Muscle layer of colon (tissue), 2 donors: ENCODE data around the gene PCDHB2.
A peak's percentile ranks its signal among the peaks of the same experiment; 100 is the strongest.
"Not testable (repeated sequence)": the region's sequence is repeated elsewhere in the genome, so short reads cannot be mapped to it uniquely, and the experiment has no call there.

Experiments used
- H3K27ac ChIP-seq: one replicate; pipeline ENCODE4 v1.7.0; 2013; ENCODE audit warnings: low read depth, mild to moderate bottlenecking, low read length, moderate library complexity
- H3K27me3 ChIP-seq, 2 donors: one replicate each; pipeline ENCODE4 v1.7.0; 2013; ENCODE audit warnings: low read length in 2 of 2, mild to moderate bottlenecking in 2 of 2; ENCODE audit not compliant: insufficient read depth in 2 of 2, control insufficient read depth in 1 of 2
- H3K36me3 ChIP-seq: one replicate; pipeline ENCODE4 v1.7.0; 2013; ENCODE audit warnings: mild to moderate bottlenecking, low read length; ENCODE audit not compliant: insufficient read depth
- H3K4me1 ChIP-seq: one replicate; pipeline ENCODE4 v1.7.0; 2013; ENCODE audit warnings: mild to moderate bottlenecking, low read length; ENCODE audit not compliant: insufficient read depth
- H3K4me3 ChIP-seq, 2 donors: one replicate each; pipeline ENCODE4 v1.7.0; 2013; ENCODE audit warnings: low read length in 2 of 2, low read depth in 1 of 2, mild to moderate bottlenecking in 1 of 2, moderate library complexity in 1 of 2
- H3K9ac ChIP-seq: one replicate; pipeline ENCODE4 v1.7.0; 2013; ENCODE audit warnings: low read length
- H3K9me3 ChIP-seq: one replicate; pipeline ENCODE4 v1.7.0; 2013; ENCODE audit warnings: mild to moderate bottlenecking, low read length
- donor health status: abdominal sarcoma.
- donor health status: Adenocarcinoma of cecum.

Gene PCDHB2

DNA sequence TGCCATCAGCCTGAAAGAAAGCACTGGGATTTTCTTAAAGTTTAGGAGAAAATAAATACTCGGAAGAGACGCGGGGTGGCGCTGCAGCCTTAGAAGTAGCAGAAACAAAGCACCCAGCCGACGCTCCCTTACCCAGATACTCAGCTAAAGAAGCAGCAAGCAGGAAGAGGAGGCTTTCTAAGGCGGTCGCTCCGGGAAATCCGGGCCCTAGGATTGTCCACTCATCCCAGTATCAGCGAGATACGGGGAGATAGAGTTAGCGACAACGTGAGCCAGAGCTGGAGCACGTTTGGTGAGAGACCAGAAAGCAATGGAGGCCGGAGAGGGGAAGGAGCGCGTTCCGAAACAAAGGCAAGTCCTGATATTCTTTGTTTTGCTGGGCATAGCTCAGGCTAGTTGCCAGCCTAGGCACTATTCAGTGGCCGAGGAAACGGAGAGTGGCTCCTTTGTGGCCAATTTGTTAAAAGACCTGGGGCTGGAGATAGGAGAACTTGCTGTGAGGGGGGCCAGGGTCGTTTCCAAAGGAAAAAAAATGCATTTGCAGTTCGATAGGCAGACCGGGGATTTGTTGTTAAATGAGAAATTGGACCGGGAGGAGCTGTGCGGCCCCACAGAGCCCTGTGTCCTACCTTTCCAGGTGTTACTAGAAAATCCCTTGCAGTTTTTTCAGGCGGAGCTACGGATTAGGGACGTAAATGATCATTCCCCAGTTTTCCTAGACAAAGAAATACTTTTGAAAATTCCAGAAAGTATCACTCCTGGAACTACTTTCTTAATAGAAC, at the start of gene PCDHB2:
TSS of gene PCDHB2 (plus strand) at position 135 of the 782 bp plus-strand sequence. CDS start at position 311, 176 bp downstream.
- Histone ChIP-seq H3K9ac (no peak within 1 kb of the TSS), H3K27ac (no peak within 1 kb of the TSS), H3K4me3 (peak within 1 kb of the TSS in 1 of 2 donors; percentile 32), H3K36me3 (no peaks in the 10 kb centered on the region), H3K27me3 (peaks cover 0 to 6% of the 10 kb centered on the region in 2 donors), H3K9me3 (peaks cover 26% of the 10 kb centered on the region), H3K4me1 (no peaks in the 10 kb centered on the region)

DNA sequence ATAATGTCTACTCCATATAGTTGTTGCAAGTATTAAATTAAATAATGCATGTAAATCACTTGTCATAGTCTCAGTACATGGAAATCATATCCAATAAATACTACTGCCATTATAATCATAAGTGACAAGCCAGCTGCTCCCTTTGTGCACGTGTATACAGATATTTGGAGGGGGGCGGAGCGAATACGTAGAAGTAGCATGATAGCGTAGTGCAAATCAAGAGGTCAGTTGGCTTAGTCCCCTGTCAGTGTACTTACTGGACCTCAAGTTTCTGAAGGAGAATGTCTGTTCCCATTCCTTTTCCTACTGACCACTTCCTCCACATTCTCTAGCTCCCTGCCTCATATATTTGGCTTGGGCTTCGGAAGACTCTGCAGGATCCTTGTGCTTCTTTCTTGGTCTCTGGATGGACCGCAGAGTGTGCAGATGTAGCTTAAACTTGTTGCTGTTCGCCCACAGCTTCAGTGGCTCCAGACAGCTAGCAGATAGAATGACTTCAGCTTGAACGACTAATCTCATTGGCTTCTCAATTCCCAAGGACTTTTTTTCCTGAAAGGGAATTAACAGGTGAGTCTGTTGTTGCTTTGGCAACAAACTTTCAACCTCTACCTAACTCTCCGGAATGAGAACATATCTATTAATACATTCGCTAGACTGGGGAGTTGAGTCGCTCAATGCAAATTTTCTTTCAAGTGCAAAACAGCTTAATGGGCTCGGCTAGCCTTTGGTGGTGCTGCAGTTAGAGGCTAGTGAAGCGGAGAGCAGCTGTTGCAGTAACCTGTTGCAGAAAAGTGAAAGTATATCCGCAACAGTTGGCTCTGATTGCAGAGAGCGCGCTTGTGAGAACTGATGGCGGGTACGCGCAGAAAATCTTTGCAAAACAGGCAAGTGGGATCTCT, 43.5 kb upstream of the PCDHB2 start, which contains the start of gene PCDHB1:
TSS of gene PCDHB1 (plus strand) at position 753 of the 899 bp plus-strand sequence. CDS start at position 850, 97 bp downstream.
- Histone ChIP-seq H3K4me1 (peaks cover 5% of the 10 kb centered on the region), H3K27me3 (peaks cover 0 to 10% of the 10 kb centered on the region in 2 donors), H3K9me3 (no peaks in the 10 kb centered on the region), H3K27ac (no peak within 1 kb of the TSS), H3K4me3 (peak within 1 kb of the TSS; percentile 38 to 87), H3K9ac (no peak within 1 kb of the TSS), H3K36me3 (no peaks in the 10 kb centered on the region)

DNA sequence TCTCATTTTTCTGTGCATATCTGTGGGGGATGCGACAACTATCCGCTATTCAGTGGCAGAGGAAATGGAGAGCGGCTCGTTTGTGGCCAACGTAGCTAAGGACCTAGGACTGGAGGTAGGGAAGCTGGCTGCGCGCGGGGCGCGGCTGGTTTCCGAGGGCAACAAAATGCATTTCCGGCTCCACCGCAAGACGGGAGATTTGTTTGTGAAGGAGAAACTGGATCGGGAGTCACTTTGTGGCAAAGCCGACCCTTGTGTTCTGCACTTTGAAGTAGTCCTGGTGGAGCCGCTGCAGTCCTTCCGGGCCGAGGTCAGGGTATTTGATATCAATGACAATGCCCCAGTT, 42.9 kb upstream of the PCDHB2 start:
- Histone ChIP-seq H3K9ac (no peak overlapping the region), H3K27ac (no peak overlapping the region), H3K9me3 (no peaks in the 10 kb centered on the region), H3K27me3 (peaks cover 0 to 10% of the 10 kb centered on the region in 2 donors), H3K4me1 (peaks cover 5% of the 10 kb centered on the region), H3K36me3 (no peaks in the 10 kb centered on the region), H3K4me3 (peak overlapping the region; percentile 38 to 87)

DNA sequence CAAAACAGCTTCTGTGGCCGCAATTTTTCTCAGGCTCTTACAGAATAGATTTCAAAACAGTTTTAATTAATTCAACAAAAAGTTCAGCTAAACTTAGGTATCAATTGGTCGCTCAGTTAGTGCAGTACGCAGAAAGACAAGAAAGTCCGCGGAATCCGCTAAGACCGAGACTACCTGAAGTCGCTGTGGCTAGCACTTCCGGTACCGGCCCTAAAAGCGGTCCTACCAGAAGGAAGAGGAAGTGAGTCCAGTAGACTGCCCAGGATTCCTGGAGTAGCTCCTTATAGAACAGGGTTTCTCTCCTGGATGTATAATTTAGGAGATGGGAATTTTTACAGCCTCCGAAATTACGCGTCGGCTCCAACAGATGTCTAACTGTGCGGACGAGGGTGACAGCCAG, 16.6 kb upstream of the PCDHB2 start:
- H3K9me3 ChIP-seq: no peaks in the 10 kb centered on the region
- no peaks in the 10 kb centered on the region for H3K36me3 ChIP-seq
- H3K27ac ChIP-seq: no peak overlapping the region
- no peaks in the 10 kb centered on the region for H3K27me3 ChIP-seq
- H3K4me3 ChIP-seq: no peak overlapping the region
- no peak overlapping the region for H3K9ac ChIP-seq
- H3K4me1 ChIP-seq: no peaks in the 10 kb centered on the region

DNA sequence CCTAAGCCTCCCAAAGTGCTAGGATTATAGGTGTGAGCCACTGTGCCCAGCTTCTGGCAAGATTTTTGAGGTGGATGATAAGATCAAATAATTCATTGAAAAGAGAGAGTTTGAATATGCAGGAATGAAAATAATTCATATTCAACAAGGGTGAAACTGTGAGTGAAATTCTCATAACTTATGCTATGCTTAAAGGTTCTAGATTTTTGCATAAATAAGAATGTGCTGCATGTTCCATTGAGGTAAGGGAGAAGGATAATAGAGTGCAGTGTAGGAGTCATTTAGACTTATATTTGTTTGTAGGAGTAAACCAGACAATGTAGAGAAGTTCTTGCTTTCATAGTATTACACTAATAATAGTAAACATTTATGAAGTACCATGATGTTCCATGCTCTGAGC, 12.2 kb upstream of the PCDHB2 start:
- Histone ChIP-seq H3K4me3 (no peak overlapping the region), H3K9me3 (peaks cover 9% of the 10 kb centered on the region), H3K27me3 (no peaks in the 10 kb centered on the region)

DNA sequence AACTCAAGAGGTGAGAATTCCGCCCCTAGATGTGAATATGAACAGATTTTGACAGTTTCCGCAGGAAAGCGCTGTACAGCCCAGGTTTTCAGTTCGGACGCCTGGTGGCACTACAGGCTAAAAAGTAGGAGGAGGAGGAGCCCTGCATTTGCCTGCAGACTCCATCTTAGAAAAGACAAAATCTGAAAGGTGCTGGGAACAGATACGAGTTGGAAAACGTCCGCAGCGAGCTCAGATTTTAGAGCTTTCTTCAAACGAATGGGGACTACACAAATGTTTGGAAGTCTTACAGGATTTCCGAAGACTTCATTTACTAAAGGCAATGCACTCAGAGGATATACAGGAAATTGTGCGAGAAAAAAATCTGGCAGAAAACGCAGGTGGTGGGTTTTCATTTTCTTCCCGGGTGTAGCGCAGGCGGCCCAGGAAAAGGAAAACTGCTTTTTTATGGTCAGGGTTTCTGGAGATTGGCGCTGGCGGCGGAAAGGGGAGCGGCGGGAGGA, 9.9 kb upstream of the PCDHB2 start:
- H3K4me3 ChIP-seq: peak overlapping the region; percentile 16 to 62
- no peaks in the 10 kb centered on the region for H3K36me3 ChIP-seq
- H3K27ac ChIP-seq: peak overlapping the region; percentile 39
- no peaks in the 10 kb centered on the region for H3K4me1 ChIP-seq
- H3K9ac ChIP-seq: no peak overlapping the region
- no peaks in the 10 kb centered on the region for H3K27me3 ChIP-seq
- H3K9me3 ChIP-seq: peaks cover 9% of the 10 kb centered on the region

More for the DNA sequence above, 12.2 kb upstream of the PCDHB2 start:
- Histone ChIP-seq H3K4me1 (no peaks in the 10 kb centered on the region), H3K9ac (no peak overlapping the region), H3K27ac (no peak overlapping the region), H3K36me3 (no peaks in the 10 kb centered on the region)

DNA sequence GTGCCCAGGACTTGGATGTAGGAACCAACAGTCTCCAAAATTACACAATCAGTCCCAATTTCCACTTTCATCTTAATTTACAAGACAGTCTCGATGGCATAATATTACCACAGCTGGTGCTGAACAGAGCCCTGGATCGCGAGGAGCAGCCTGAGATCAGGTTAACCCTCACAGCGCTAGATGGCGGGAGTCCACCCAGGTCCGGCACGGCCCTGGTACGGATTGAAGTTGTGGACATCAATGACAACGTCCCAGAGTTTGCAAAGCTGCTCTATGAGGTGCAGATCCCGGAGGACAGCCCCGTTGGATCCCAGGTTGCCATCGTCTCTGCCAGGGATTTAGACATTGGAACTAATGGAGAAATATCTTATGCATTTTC, 837 bp downstream of the PCDHB2 start:
- H3K4me1 ChIP-seq: no peaks in the 10 kb centered on the region
- peak overlapping the region in 1 of 2 donors; percentile 32 for H3K4me3 ChIP-seq
- H3K9ac ChIP-seq: no peak overlapping the region
- H3K27me3 ChIP-seq: peaks cover 0 to 6% of the 10 kb centered on the region in 2 donors
- H3K27ac ChIP-seq: no peak overlapping the region
- peaks cover 26% of the 10 kb centered on the region for H3K9me3 ChIP-seq
- no peaks in the 10 kb centered on the region for H3K36me3 ChIP-seq

DNA sequence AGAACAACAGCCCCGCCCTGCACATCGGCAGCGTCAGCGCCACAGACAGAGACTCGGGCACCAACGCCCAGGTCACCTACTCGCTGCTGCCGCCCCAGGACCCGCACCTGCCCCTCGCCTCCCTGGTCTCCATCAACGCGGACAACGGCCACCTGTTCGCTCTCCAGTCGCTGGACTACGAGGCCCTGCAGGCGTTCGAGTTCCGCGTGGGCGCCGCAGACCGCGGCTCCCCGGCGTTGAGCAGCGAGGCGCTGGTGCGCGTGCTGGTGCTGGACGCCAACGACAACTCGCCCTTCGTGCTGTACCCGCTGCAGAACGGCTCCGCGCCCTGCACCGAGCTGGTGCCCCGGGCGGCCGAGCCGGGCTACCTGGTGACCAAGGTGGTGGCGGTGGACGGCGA, 1.8 kb downstream of the PCDHB2 start:
- H3K9me3 ChIP-seq: peaks cover 32% of the 10 kb centered on the region

DNA sequence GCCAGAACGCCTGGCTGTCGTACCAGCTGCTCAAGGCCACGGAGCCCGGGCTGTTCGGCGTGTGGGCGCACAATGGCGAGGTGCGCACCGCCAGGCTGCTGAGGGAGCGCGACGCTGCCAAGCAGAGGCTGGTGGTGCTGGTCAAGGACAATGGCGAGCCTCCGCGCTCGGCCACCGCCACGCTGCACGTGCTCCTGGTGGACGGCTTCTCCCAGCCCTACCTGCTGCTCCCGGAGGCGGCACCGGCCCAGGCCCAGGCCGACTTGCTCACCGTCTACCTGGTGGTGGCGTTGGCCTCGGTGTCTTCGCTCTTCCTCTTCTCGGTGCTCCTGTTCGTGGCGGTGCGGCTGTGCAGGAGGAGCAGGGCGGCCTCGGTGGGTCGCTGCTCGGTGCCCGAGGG, 2.2 kb downstream of the PCDHB2 start:
- H3K4me1 ChIP-seq, H3K27me3 ChIP-seq, H3K36me3 ChIP-seq, H3K4me3 ChIP-seq, H3K27ac ChIP-seq, H3K9ac ChIP-seq: not testable (repeated sequence)
- peaks cover 31% of the 10 kb centered on the region for H3K9me3 ChIP-seq

More for the DNA sequence above, 1.8 kb downstream of the PCDHB2 start:
- not testable (repeated sequence) for H3K27me3 ChIP-seq, H3K9ac ChIP-seq, H3K36me3 ChIP-seq, H3K27ac ChIP-seq, H3K4me3 ChIP-seq, H3K4me1 ChIP-seq

DNA sequence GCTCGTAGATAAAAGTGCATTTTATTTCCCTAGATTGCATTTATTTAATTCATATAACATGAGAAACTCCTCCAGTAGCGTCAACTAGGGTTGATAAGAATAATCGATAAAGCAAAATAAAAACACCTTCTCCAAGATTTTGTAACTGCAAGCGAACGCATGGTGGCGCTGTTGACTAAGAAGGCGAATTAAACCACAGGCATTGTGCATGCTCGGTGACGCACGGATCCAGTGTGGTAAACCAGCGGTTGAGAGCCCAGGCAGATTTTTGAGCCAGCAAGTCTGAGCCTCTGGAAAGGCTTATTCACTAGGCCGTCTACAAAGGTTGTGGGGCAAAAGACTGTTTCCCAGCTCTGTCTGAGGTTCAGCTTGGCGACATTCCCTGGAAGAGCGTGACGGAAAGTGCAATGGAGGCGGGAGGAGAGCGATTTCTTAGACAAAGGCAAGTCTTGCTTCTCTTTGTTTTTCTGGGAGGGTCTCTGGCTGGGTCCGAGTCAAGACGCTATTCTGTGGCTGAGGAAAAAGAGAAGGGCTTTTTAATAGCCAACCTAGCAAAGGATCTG, 5.9 kb downstream of the PCDHB2 start, which contains the start of gene PCDHB3:
TSS of gene PCDHB3 (plus strand) at position 231 of the 563 bp plus-strand sequence. CDS start at position 408, 177 bp downstream.
- Histone ChIP-seq H3K4me3 (peak within 1 kb of the TSS in 1 of 2 donors; percentile 44), H3K27me3 (no peaks in the 10 kb centered on the region), H3K9ac (no peak within 1 kb of the TSS), H3K4me1 (no peaks in the 10 kb centered on the region), H3K27ac (no peak within 1 kb of the TSS), H3K36me3 (no peaks in the 10 kb centered on the region), H3K9me3 (peaks cover 13% of the 10 kb centered on the region)

DNA sequence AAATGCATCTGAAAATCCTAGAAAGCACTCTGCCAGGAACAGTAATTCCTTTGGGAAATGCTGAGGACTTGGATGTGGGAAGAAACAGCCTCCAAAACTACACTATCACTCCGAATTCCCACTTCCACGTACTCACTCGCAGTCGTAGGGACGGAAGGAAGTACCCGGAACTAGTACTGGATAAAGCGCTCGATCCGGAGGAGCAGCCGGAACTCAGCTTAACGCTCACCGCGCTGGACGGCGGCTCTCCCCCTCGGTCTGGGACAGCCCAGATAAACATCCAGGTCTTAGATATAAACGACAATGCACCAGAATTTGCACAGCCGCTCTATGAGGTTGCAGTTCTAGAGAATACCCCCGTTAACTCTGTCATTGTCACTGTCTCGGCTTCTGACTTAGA, 6.6 kb downstream of the PCDHB2 start:
- Histone ChIP-seq H3K4me1 (no peaks in the 10 kb centered on the region), H3K9me3 (peaks cover 8% of the 10 kb centered on the region), H3K9ac (no peak overlapping the region)

More for the DNA sequence above, 6.6 kb downstream of the PCDHB2 start:
- Histone ChIP-seq H3K4me3 (peak overlapping the region in 1 of 2 donors; percentile 44), H3K36me3 (no peaks in the 10 kb centered on the region), H3K27me3 (no peaks in the 10 kb centered on the region), H3K27ac (no peak overlapping the region)
